ENCODE data around the gene FKBP8.
"Not testable (repeated sequence)": the region's sequence is repeated elsewhere in the genome, so short reads cannot be mapped to it uniquely, and the experiment has no call there.

FKBP8 gene

DNA sequence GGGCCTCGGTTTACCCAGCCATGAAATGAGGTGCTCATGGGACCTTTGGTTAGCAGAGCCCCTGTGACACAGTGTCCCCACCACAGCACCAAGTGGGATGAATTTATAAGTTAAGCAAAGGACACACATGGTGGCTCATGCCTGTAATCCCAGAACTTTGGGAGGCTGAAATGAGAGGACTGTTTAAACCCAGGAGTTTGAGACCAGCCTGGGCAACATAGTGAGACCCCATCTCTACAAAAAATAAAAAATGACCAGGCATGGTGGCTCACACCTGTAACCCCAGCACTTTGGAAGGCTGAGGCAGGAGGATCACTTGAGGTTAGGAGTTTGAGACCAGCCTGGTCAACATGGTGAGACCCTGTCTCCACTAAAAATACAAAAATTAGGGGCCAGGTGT lies 3.2 kb downstream of the FKBP8 start:
- not testable (repeated sequence) for H2BK120ac ChIP-seq (ENCODE audit: low read depth, low read length); H3K4me2 ChIP-seq (ENCODE audit: low read length); H4K5ac ChIP-seq (ENCODE audit: low read length); H3K4me3 ChIP-seq (ENCODE audit: low read length); H3K18ac ChIP-seq (ENCODE audit: low read length); H3K27ac ChIP-seq (ENCODE audit: low read depth, low read length); H4K8ac ChIP-seq (ENCODE audit: low read depth, low read length); H3K9ac ChIP-seq (ENCODE audit: low read length); H3K79me2 ChIP-seq (ENCODE audit: control insufficient read depth, insufficient read depth, low read length); H3K56ac ChIP-seq (ENCODE audit: low read length); H3K23ac ChIP-seq (ENCODE audit: low read length); H2BK15ac ChIP-seq (replicated peaks; ENCODE audit: low read depth); H3K4me1 ChIP-seq (ENCODE audit: control insufficient read depth, low read depth, low read length); H3K4ac ChIP-seq (ENCODE audit: low read depth, low read length); DNase-seq; H3K27me3 ChIP-seq (ENCODE audit: insufficient read depth, low read length, poor library complexity); H2AK5ac ChIP-seq (ENCODE audit: low read length); H2BK5ac ChIP-seq (ENCODE audit: low read length)
- H3K36me3 ChIP-seq (ENCODE audit: control insufficient read depth, insufficient read depth, low read length): peaks cover 18% of the 10 kb centered on the region
- no CpG with 5 or more reads among the region's 1 CpG for WGBS (ENCODE audit: extremely low coverage, insufficient coverage, low lambda C conversion rate)
- peaks cover 11% of the 10 kb centered on the region for H3K79me1 ChIP-seq (ENCODE audit: low read length)

DNA sequence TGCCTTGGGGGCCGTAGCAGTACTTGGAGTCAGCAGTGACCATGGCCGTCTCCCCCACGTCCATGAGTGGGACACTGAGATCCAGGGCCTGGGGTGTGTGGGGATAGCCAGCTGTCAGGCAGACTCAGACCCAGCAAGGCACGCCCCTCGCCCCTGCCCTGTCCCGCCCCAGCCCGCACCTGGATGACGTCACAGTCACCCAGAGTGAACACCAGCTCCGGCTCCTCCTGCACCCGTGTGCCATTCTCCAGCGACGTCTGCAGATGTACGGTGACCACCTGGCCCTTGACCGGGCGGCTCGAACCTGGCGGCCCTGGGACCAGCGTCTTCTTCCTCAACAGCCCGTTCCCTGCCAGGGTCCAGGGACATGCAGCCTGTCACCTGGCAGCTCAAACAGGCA lies 4.0 kb downstream of the FKBP8 start:
- no CpG with 5 or more reads among the region's 19 CpGs for WGBS (ENCODE audit: extremely low coverage, insufficient coverage, low lambda C conversion rate)
- no peak overlapping the region for H3K27ac ChIP-seq (ENCODE audit: low read depth, low read length)
- H3K79me2 ChIP-seq (ENCODE audit: control insufficient read depth, insufficient read depth, low read length): peaks cover 6% of the 10 kb centered on the region
- no peak overlapping the region for H3K4me2 ChIP-seq (ENCODE audit: low read length)
- no peak overlapping the region for H2AK5ac ChIP-seq (ENCODE audit: low read length)
- no peak overlapping the region for H2BK15ac ChIP-seq (replicated peaks; ENCODE audit: low read depth)
- peaks cover 18% of the 10 kb centered on the region for H3K36me3 ChIP-seq (ENCODE audit: control insufficient read depth, insufficient read depth, low read length)
- H3K23ac ChIP-seq (ENCODE audit: low read length): no peak overlapping the region
- no peak overlapping the region for H3K9ac ChIP-seq (ENCODE audit: low read length)
- no peak for DNase-seq
- H3K4ac ChIP-seq (ENCODE audit: low read depth, low read length): no peak overlapping the region
- no peak overlapping the region for H4K5ac ChIP-seq (ENCODE audit: low read length)
- no peak overlapping the region for H3K56ac ChIP-seq (ENCODE audit: low read length)
- H3K4me3 ChIP-seq (ENCODE audit: low read length): no peak overlapping the region
- H3K27me3 ChIP-seq (ENCODE audit: insufficient read depth, low read length, poor library complexity): no peaks in the 10 kb centered on the region
- peaks cover 11% of the 10 kb centered on the region for H3K79me1 ChIP-seq (ENCODE audit: low read length)
- H2BK5ac ChIP-seq (ENCODE audit: low read length): no peak overlapping the region
- no peak overlapping the region for H2BK120ac ChIP-seq (ENCODE audit: low read depth, low read length)
- H3K18ac ChIP-seq (ENCODE audit: low read length): no peak overlapping the region
- no peak overlapping the region for H4K8ac ChIP-seq (ENCODE audit: low read depth, low read length)
- no peaks in the 10 kb centered on the region for H3K4me1 ChIP-seq (ENCODE audit: control insufficient read depth, low read depth, low read length)

DNA sequence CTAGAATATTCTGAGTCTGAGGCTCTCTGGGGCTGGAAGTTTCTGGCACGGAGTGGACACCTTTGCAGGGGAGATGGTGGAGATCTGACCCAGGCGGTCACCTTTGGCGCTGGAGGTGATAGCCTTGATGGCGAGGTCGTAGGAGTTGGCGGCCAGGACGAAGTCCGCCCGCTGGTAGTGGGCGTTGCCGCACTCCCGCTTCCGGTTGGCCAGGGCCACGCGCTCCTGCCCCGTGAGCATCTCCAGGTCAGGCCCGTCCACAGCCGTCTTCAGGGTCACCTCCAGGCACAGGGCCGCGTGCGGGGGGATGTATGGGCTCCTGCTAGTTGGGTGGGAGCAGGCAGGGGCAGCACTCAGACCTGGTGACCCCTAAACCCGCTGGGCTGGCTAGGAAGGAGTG lies 5.3 kb downstream of the FKBP8 start:
- DNase-seq: no peak
- peaks cover 11% of the 10 kb centered on the region for H3K79me1 ChIP-seq (ENCODE audit: low read length)
- no peak overlapping the region for H3K4me3 ChIP-seq (ENCODE audit: low read length)
- H3K36me3 ChIP-seq (ENCODE audit: control insufficient read depth, insufficient read depth, low read length): peaks cover 20% of the 10 kb centered on the region
- H4K5ac ChIP-seq (ENCODE audit: low read length): no peak overlapping the region
- H3K27me3 ChIP-seq (ENCODE audit: insufficient read depth, low read length, poor library complexity): no peaks in the 10 kb centered on the region
- WGBS (ENCODE audit: extremely low coverage, insufficient coverage, low lambda C conversion rate): no CpG with 5 or more reads among the region's 22 CpGs
- H4K8ac ChIP-seq (ENCODE audit: low read depth, low read length): no peak overlapping the region
- peaks cover 6% of the 10 kb centered on the region for H3K79me2 ChIP-seq (ENCODE audit: control insufficient read depth, insufficient read depth, low read length)
- no peak overlapping the region for H3K9ac ChIP-seq (ENCODE audit: low read length)
- no peak overlapping the region for H2BK15ac ChIP-seq (replicated peaks; ENCODE audit: low read depth)
- H3K23ac ChIP-seq (ENCODE audit: low read length): no peak overlapping the region
- H3K4me1 ChIP-seq (ENCODE audit: control insufficient read depth, low read depth, low read length): no peaks in the 10 kb centered on the region
- no peak overlapping the region for H2BK5ac ChIP-seq (ENCODE audit: low read length)
- H3K4ac ChIP-seq (ENCODE audit: low read depth, low read length): no peak overlapping the region
- no peak overlapping the region for H2AK5ac ChIP-seq (ENCODE audit: low read length)
- no peak overlapping the region for H2BK120ac ChIP-seq (ENCODE audit: low read depth, low read length)
- H3K4me2 ChIP-seq (ENCODE audit: low read length): no peak overlapping the region
- no peak overlapping the region for H3K56ac ChIP-seq (ENCODE audit: low read length)
- H3K18ac ChIP-seq (ENCODE audit: low read length): no peak overlapping the region
- no peak overlapping the region for H3K27ac ChIP-seq (ENCODE audit: low read depth, low read length)

DNA sequence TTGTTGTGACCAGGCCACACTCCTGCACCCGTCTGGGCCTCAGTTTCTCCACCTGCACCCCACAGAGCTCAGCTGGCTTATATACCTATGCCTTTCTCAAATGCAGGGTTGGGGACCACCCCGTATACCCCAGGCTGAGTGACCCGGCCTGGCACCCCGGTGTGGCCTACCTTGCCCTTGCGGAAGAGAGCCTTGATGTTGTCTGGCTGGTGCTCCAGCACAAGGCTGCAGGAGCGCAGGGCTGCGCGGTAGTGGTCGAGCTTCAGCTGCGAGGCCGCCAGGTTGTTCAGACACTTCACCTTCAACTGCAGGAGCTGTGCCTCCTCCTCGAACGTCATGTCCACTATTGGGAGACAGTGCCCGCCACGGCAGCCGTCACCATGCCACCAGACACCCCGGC lies 5.9 kb downstream of the FKBP8 start:
- no peak overlapping the region for H3K4me2 ChIP-seq (ENCODE audit: low read length)
- no CpG with 5 or more reads among the region's 17 CpGs for WGBS (ENCODE audit: extremely low coverage, insufficient coverage, low lambda C conversion rate)

GRCh38 chr19:18536475-18536874 lies 6.9 kb downstream of the FKBP8 start:
- Histone ChIP-seq H2AK5ac (ENCODE audit: low read length) (no peak overlapping the region), H4K5ac (ENCODE audit: low read length) (no peak overlapping the region), H3K27me3 (ENCODE audit: insufficient read depth, low read length, poor library complexity) (no peaks in the 10 kb centered on the region), H3K4me2 (ENCODE audit: low read length) (no peak overlapping the region), H2BK120ac (ENCODE audit: low read depth, low read length) (no peak overlapping the region), H3K4ac (ENCODE audit: low read depth, low read length) (no peak overlapping the region), H3K4me1 (ENCODE audit: control insufficient read depth, low read depth, low read length) (no peaks in the 10 kb centered on the region), H3K23ac (ENCODE audit: low read length) (no peak overlapping the region), H3K36me3 (ENCODE audit: control insufficient read depth, insufficient read depth, low read length) (peaks cover 21% of the 10 kb centered on the region), H3K27ac (ENCODE audit: low read depth, low read length) (no peak overlapping the region), H2BK5ac (ENCODE audit: low read length) (no peak overlapping the region), H3K4me3 (ENCODE audit: low read length) (no peak overlapping the region), H3K18ac (ENCODE audit: low read length) (no peak overlapping the region), H3K79me1 (ENCODE audit: low read length) (peaks cover 4% of the 10 kb centered on the region), H3K56ac (ENCODE audit: low read length) (no peak overlapping the region), H2BK15ac (replicated peaks; ENCODE audit: low read depth) (no peak overlapping the region), H3K79me2 (ENCODE audit: control insufficient read depth, insufficient read depth, low read length) (no peaks in the 10 kb centered on the region), H3K9ac (ENCODE audit: low read length) (no peak overlapping the region), H4K8ac (ENCODE audit: low read depth, low read length) (no peak overlapping the region)
- DNase-seq: no peak
- no CpG with 5 or more reads among the region's 10 CpGs for WGBS (ENCODE audit: extremely low coverage, insufficient coverage, low lambda C conversion rate)

More for the DNA sequence above, 5.9 kb downstream of the FKBP8 start:
- H4K5ac ChIP-seq (ENCODE audit: low read length): no peak overlapping the region
- H3K56ac ChIP-seq (ENCODE audit: low read length): no peak overlapping the region
- H3K79me2 ChIP-seq (ENCODE audit: control insufficient read depth, insufficient read depth, low read length): peaks cover 4% of the 10 kb centered on the region
- no peak overlapping the region for H3K23ac ChIP-seq (ENCODE audit: low read length)
- H3K79me1 ChIP-seq (ENCODE audit: low read length): peaks cover 9% of the 10 kb centered on the region
- no peak overlapping the region for H3K4me3 ChIP-seq (ENCODE audit: low read length)
- H2BK5ac ChIP-seq (ENCODE audit: low read length): no peak overlapping the region
- no peak overlapping the region for H3K4ac ChIP-seq (ENCODE audit: low read depth, low read length)
- H3K9ac ChIP-seq (ENCODE audit: low read length): no peak overlapping the region
- no peak overlapping the region for H4K8ac ChIP-seq (ENCODE audit: low read depth, low read length)
- no peaks in the 10 kb centered on the region for H3K4me1 ChIP-seq (ENCODE audit: control insufficient read depth, low read depth, low read length)
- no peak overlapping the region for H2BK15ac ChIP-seq (replicated peaks; ENCODE audit: low read depth)
- H3K18ac ChIP-seq (ENCODE audit: low read length): no peak overlapping the region
- H3K27ac ChIP-seq (ENCODE audit: low read depth, low read length): no peak overlapping the region
- DNase-seq: no peak
- H3K36me3 ChIP-seq (ENCODE audit: control insufficient read depth, insufficient read depth, low read length): peaks cover 21% of the 10 kb centered on the region
- no peak overlapping the region for H2AK5ac ChIP-seq (ENCODE audit: low read length)
- no peaks in the 10 kb centered on the region for H3K27me3 ChIP-seq (ENCODE audit: insufficient read depth, low read length, poor library complexity)
- H2BK120ac ChIP-seq (ENCODE audit: low read depth, low read length): no peak overlapping the region

GRCh38 chr19:18533058-18533457 lies 10.3 kb downstream of the FKBP8 start:
- no peak overlapping the region for H3K56ac ChIP-seq (ENCODE audit: low read length)
- H3K4me3 ChIP-seq (ENCODE audit: low read length): no peak overlapping the region
- no peak overlapping the region for H3K23ac ChIP-seq (ENCODE audit: low read length)
- no peak overlapping the region for H4K8ac ChIP-seq (ENCODE audit: low read depth, low read length)
- H2BK15ac ChIP-seq (replicated peaks; ENCODE audit: low read depth): no peak overlapping the region
- no peak overlapping the region for H2BK120ac ChIP-seq (ENCODE audit: low read depth, low read length)
- DNase-seq: no peak
- H2BK5ac ChIP-seq (ENCODE audit: low read length): no peak overlapping the region
- no peak overlapping the region for H3K4ac ChIP-seq (ENCODE audit: low read depth, low read length)
- no peak overlapping the region for H2AK5ac ChIP-seq (ENCODE audit: low read length)
- no peaks in the 10 kb centered on the region for H3K4me1 ChIP-seq (ENCODE audit: control insufficient read depth, low read depth, low read length)
- no peak overlapping the region for H4K5ac ChIP-seq (ENCODE audit: low read length)
- H3K9ac ChIP-seq (ENCODE audit: low read length): no peak overlapping the region
- WGBS (ENCODE audit: extremely low coverage, insufficient coverage, low lambda C conversion rate): no CpG with 5 or more reads among the region's 4 CpGs
- H3K4me2 ChIP-seq (ENCODE audit: low read length): no peak overlapping the region
- H3K27me3 ChIP-seq (ENCODE audit: insufficient read depth, low read length, poor library complexity): no peaks in the 10 kb centered on the region
- peaks cover 15% of the 10 kb centered on the region for H3K36me3 ChIP-seq (ENCODE audit: control insufficient read depth, insufficient read depth, low read length)
- H3K18ac ChIP-seq (ENCODE audit: low read length): no peak overlapping the region
- no peak overlapping the region for H3K27ac ChIP-seq (ENCODE audit: low read depth, low read length)
- H3K79me2 ChIP-seq (ENCODE audit: control insufficient read depth, insufficient read depth, low read length): no peaks in the 10 kb centered on the region
- no peaks in the 10 kb centered on the region for H3K79me1 ChIP-seq (ENCODE audit: low read length)

Measured in mesendoderm (in vitro differentiated cells).